T-helper 17 cell (primary cell): ENCODE measurements around the gene METTL18. TPM values are rescaled to one million over a fixed set of nuclear protein-coding genes. Genes with fewer than 3 reads are reported as not detected.

Experiments used
- ATAC-seq: fragments of 150-1000 bp; cut with Tn5 transposase; 2 replicates; pipeline ENCODE4 v1.10.0; 2021; ENCODE audit warnings: mild to moderate bottlenecking, moderate library complexity
- DNase-seq, 3 donors: peaks; one replicate each; pipeline versions ENCODE4 v3.0.0 to v3.0.0-alpha.2; 2020 to 2021
- H3K9me3 ChIP-seq: one replicate; pipeline ENCODE4 v1.7.0; 2013; ENCODE audit warnings: low read length, mild to moderate bottlenecking; ENCODE audit not compliant: control insufficient read depth, poor library complexity, severe bottlenecking
- H3K27ac Mint-ChIP-seq: one replicate; pipeline ENCODE4 v1.8.0; 2022; ENCODE audit warnings: mild to moderate bottlenecking, moderate library complexity, mixed read lengths
- H3K27me3 Mint-ChIP-seq: one replicate; pipeline ENCODE4 v1.8.0; 2022; ENCODE audit warnings: mixed read lengths
- H3K36me3 Mint-ChIP-seq: one replicate; pipeline ENCODE4 v1.8.0; 2022; ENCODE audit warnings: low read depth, mixed read lengths
- H3K4me1 Mint-ChIP-seq: one replicate; pipeline ENCODE4 v1.8.0; 2022; ENCODE audit warnings: mild to moderate bottlenecking, mixed read lengths
- H3K4me3 Mint-ChIP-seq: one replicate; pipeline ENCODE4 v1.8.0; 2022; ENCODE audit warnings: mild to moderate bottlenecking, moderate library complexity, mixed read lengths
- total RNA-seq, 4 donors: library from RNA in 2 of 4; stranded (reverse) in 2 of 4; gene quantifications; one replicate each; pipeline ENCODE4 v1.2.3 and lab custom pipeline; 2022 to 2026

The METTL18 gene
- total RNA-seq, 2 donors from 2014 or later = 4.4 to 4.6 TPM

GRCh38 chr1:169809370-169810095 lies 14.8 kb upstream of the METTL18 start:
- ATAC-seq (peak; percentile 32), DNase-seq (no peak)
- H3K27ac Mint-ChIP-seq = no peak overlapping the region
- H3K4me3 Mint-ChIP-seq = no peak overlapping the region
- peaks cover 2% of the 10 kb centered on the region for H3K36me3 Mint-ChIP-seq
- H3K9me3 ChIP-seq = no peaks in the 10 kb centered on the region
- H3K27me3 Mint-ChIP-seq = no peaks in the 10 kb centered on the region
- peaks cover 3% of the 10 kb centered on the region for H3K4me1 Mint-ChIP-seq

- no peaks in the 10 kb centered on the region for H3K27me3 Mint-ChIP-seq
- no peaks in the 10 kb centered on the region for H3K9me3 ChIP-seq
- H3K27ac Mint-ChIP-seq = no peak overlapping the region
- H3K4me1 Mint-ChIP-seq = peaks cover 3% of the 10 kb centered on the region
- H3K4me3 Mint-ChIP-seq = no peak overlapping the region
- DNase-seq (no peak), ATAC-seq (no peak)
- peaks cover 4% of the 10 kb centered on the region for H3K36me3 Mint-ChIP-seq
Observed at GRCh38 chr1:169804941-169805340, 10.2 kb upstream of the METTL18 start.

- Mint-ChIP-seq H3K27ac (no peak overlapping the region), H3K4me3 (no peak overlapping the region), H3K4me1 (peaks cover under 1% of the 10 kb centered on the region), H3K36me3 (peaks cover 4% of the 10 kb centered on the region), H3K27me3 (no peaks in the 10 kb centered on the region)
- no peaks in the 10 kb centered on the region for H3K9me3 ChIP-seq
- ATAC-seq (no peak), DNase-seq (no peak)
Observed at GRCh38 chr1:169802888-169803287, 8.2 kb upstream of the METTL18 start.

DNA sequence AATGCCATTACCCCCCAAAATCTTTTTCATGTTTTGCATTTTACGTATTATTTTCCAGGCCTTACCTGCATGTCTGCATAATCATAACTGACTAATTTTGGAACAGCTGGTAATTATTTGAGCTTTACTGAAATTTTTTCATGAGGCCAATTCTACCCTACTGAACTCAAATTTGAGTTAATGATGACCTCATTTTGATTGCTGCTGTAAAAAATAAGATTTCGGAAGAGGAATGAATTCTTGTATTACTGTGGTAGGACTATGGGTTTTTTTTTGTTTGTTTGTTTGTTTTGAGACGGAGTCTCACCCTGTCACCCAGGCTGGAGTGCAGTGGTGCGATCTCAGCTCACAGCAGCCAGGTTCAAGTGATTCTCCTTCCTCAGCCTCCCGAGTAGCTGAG lies 2.6 kb upstream of the METTL18 start:
- Mint-ChIP-seq H3K4me1 (peaks cover 31% of the 10 kb centered on the region), H3K27ac (no peak overlapping the region), H3K27me3 (no peaks in the 10 kb centered on the region), H3K36me3 (peaks cover 5% of the 10 kb centered on the region), H3K4me3 (no peak overlapping the region)
- no peaks in the 10 kb centered on the region for H3K9me3 ChIP-seq
- ATAC-seq (no peak), DNase-seq (no peak)

DNA sequence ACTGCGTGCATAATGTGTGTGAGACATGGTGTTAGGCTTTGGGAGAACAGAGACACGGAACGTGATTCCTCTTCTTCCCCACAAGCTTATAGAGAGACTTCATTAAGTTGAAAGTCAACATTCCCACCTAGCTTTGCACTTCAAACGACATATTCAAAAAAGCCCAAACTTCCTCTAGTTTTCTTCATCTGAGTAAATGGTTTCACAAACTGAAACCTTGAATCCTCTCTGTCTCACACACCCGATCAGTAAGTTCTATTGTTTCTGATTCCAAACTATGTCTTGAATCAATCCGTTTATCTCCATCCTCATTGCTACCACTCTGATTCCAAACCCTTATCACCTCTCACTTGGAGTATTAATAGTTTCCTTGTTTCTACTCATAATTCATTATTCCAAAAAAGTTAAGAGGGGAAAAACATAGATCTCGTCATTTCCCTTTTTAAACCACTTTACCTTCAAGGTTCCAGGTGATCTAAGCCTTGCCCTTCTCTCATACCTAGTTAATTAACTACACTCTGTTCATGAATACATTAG lies 1.6 kb upstream of the METTL18 start:
- Mint-ChIP-seq H3K27me3 (no peaks in the 10 kb centered on the region), H3K4me3 (peak overlapping the region; percentile 99), H3K36me3 (peaks cover 10% of the 10 kb centered on the region), H3K27ac (peak overlapping the region; percentile 93), H3K4me1 (peaks cover 39% of the 10 kb centered on the region)
- H3K9me3 ChIP-seq = no peaks in the 10 kb centered on the region
- ATAC-seq (no peak), DNase-seq (no peak)

GRCh38 chr1:169795687-169796086 lies 980 bp upstream of the METTL18 start:
- H3K36me3 Mint-ChIP-seq = peaks cover 10% of the 10 kb centered on the region
- H3K4me3 Mint-ChIP-seq = peak overlapping the region; percentile 99
- H3K27me3 Mint-ChIP-seq = no peaks in the 10 kb centered on the region
- DNase-seq (no peak), ATAC-seq (no peak)
- peaks cover 40% of the 10 kb centered on the region for H3K4me1 Mint-ChIP-seq
- H3K27ac Mint-ChIP-seq = peak overlapping the region; percentile 93
- no peaks in the 10 kb centered on the region for H3K9me3 ChIP-seq

DNA sequence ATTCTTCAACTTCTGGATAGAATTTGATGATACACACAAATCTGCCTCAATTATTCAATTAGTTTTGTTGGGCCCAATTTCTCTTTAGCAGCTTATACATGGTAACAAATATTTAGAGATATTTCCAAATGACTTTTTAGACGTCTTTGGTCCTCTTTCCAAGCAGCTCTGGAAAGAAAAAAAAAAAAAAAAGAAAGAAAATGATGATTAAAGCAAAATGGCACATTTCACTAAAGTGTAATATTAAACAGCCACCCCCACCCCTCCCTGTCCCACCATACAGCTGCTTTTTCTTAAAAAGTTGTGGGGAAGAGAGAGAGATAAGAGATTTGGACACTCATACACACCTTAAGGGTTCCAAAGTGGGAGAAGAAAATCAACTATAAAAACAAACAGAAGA lies 977 bp downstream of the METTL18 start:
- DNase-seq = no peak
- H3K27me3 Mint-ChIP-seq = peaks cover 6% of the 10 kb centered on the region
- H3K4me3 Mint-ChIP-seq = peak overlapping the region; percentile 99
- no peaks in the 10 kb centered on the region for H3K9me3 ChIP-seq
- H3K27ac Mint-ChIP-seq = peak overlapping the region; percentile 93
- no peak for ATAC-seq
- peaks cover 40% of the 10 kb centered on the region for H3K4me1 Mint-ChIP-seq
- peaks cover 10% of the 10 kb centered on the region for H3K36me3 Mint-ChIP-seq

DNA sequence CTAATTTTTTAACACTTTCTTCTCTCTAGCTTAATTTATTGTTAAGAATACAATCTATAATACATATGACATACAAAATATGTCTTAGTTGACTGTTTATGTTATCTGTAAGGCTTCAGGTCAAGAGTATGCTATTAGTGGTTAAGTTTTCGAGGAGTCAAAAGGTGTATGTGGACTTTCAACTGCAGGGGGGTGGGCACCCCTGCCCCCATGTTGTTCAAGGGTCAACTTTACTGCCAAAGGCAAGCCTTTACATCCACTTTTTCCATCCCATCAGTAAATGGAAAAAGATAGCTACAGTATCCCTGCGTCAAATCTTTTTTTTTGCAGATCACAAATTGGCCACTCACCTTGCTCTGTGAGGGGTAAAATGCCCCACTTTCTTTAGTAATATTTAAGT lies 6.3 kb downstream of the METTL18 start:
- Mint-ChIP-seq H3K27me3 (peaks cover 39% of the 10 kb centered on the region), H3K36me3 (peaks cover 7% of the 10 kb centered on the region), H3K27ac (no peak overlapping the region), H3K4me3 (no peak overlapping the region), H3K4me1 (peaks cover 16% of the 10 kb centered on the region)
- DNase-seq = no peak
- H3K9me3 ChIP-seq = no peaks in the 10 kb centered on the region
- no peak for ATAC-seq

- ATAC-seq (no peak), DNase-seq (no peak)
- Mint-ChIP-seq H3K4me1 (peaks cover 7% of the 10 kb centered on the region), H3K27ac (no peak overlapping the region), H3K27me3 (peaks cover 53% of the 10 kb centered on the region), H3K4me3 (no peak overlapping the region), H3K36me3 (peaks cover 6% of the 10 kb centered on the region)
- no peaks in the 10 kb centered on the region for H3K9me3 ChIP-seq
Observed at GRCh38 chr1:169786974-169787373, 7.7 kb downstream of the METTL18 start.

- DNase-seq (no peak), ATAC-seq (no peak)
- H3K9me3 ChIP-seq = no peaks in the 10 kb centered on the region
- peaks cover 55% of the 10 kb centered on the region for H3K27me3 Mint-ChIP-seq
- H3K4me1 Mint-ChIP-seq = no peaks in the 10 kb centered on the region
- no peak overlapping the region for H3K4me3 Mint-ChIP-seq
- H3K36me3 Mint-ChIP-seq = peaks cover 3% of the 10 kb centered on the region
- H3K27ac Mint-ChIP-seq = no peak overlapping the region
Observed at GRCh38 chr1:169785267-169785666, 9.4 kb downstream of the METTL18 start.

DNA sequence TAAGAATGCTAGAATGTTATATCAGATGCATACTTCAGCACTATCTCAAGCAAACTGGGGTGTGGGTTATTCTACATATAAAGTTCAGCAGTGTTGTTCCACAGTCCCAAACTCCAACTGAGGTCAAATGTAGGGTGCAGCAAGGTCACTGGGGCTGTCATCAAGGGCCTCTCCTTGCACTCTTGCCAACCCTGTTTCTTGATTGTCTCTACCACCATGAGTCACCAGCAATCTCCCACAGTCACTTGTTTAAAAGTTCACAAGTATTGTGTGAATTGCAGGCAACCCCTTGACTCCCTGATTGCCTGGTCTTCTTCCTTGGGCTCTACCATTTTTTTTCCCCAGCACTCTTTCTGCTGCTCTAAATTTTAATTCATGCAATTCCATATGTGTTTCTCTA lies 10.6 kb downstream of the METTL18 start:
- Mint-ChIP-seq H3K27me3 (peaks cover 51% of the 10 kb centered on the region), H3K27ac (no peak overlapping the region)

GRCh38 chr1:169782596-169782995 lies 12.1 kb downstream of the METTL18 start:
- DNase-seq = no peak
- no peak overlapping the region for H3K4me3 Mint-ChIP-seq
- H3K4me1 Mint-ChIP-seq = no peaks in the 10 kb centered on the region
- ATAC-seq = no peak
- H3K9me3 ChIP-seq = no peaks in the 10 kb centered on the region
- peaks cover 43% of the 10 kb centered on the region for H3K27me3 Mint-ChIP-seq
- H3K27ac Mint-ChIP-seq = no peak overlapping the region
- peaks cover 3% of the 10 kb centered on the region for H3K36me3 Mint-ChIP-seq

More for the DNA sequence above, 10.6 kb downstream of the METTL18 start:
- no peaks in the 10 kb centered on the region for H3K4me1 Mint-ChIP-seq
- no peak for DNase-seq
- ATAC-seq = no peak
- no peak overlapping the region for H3K4me3 Mint-ChIP-seq
- H3K9me3 ChIP-seq = no peaks in the 10 kb centered on the region
- H3K36me3 Mint-ChIP-seq = peaks cover 3% of the 10 kb centered on the region

- peak overlapping the region; percentile 51 for H3K27ac Mint-ChIP-seq
- peaks cover 3% of the 10 kb centered on the region for H3K36me3 Mint-ChIP-seq
- H3K4me1 Mint-ChIP-seq = peaks cover 3% of the 10 kb centered on the region
- ATAC-seq = no peak
- no peak overlapping the region for H3K4me3 Mint-ChIP-seq
- no peak for DNase-seq
- peaks cover 30% of the 10 kb centered on the region for H3K27me3 Mint-ChIP-seq
- H3K9me3 ChIP-seq = no peaks in the 10 kb centered on the region
Observed at GRCh38 chr1:169779970-169780369, 14.7 kb downstream of the METTL18 start.

- Mint-ChIP-seq H3K4me3 (no peak overlapping the region), H3K27me3 (peaks cover 22% of the 10 kb centered on the region), H3K4me1 (peaks cover 3% of the 10 kb centered on the region), H3K36me3 (peaks cover 3% of the 10 kb centered on the region), H3K27ac (peak overlapping the region; percentile 51)
- no peaks in the 10 kb centered on the region for H3K9me3 ChIP-seq
- ATAC-seq = no peak
- no peak for DNase-seq
Observed at GRCh38 chr1:169779150-169779549, 15.6 kb downstream of the METTL18 start.
